Naive thymus-derived CD8-positive, alpha-beta T cell (primary cell): Measurements from ENCODE around the gene KAZN. TPM values are rescaled to one million over a fixed set of nuclear protein-coding genes. Genes with fewer than 3 reads are reported as not detected.

Source experiments
- ATAC-seq, 2 donors: fragments of 150-1000 bp; cut with Tn5 transposase in 1 of 2; sonication (Bioruptor Pico), chemical (Tn5 transposase) in 1 of 2; 1 replicate in 1 of 2; 2 replicates in 1 of 2; pipeline ENCODE4 v1.10.0; 2021; ENCODE audit warnings: mild to moderate bottlenecking in 2 of 2, moderate library complexity in 2 of 2
- POLR2A ChIA-PET: fragments of 350-600 bp; sonication (Branson Sonifier 250); formaldehyde crosslinking; loops from one replicate; lab custom pipeline; 2021; ENCODE audit warnings: antibody characterized with exemption; lab: Charles Lee
- DNase-seq, 10 donors: peaks; one replicate each; pipeline versions ENCODE4 v3.0.0 to v3.0.0-alpha.2; 2020 to 2022
- H3K27ac Mint-ChIP-seq, 10 donors: one replicate each; pipeline ENCODE4 v1.8.0; 2020 to 2022; ENCODE audit warnings: mild to moderate bottlenecking in 10 of 10, mixed read lengths in 10 of 10, moderate library complexity in 4 of 10, inconsistent platforms in 1 of 10
- H3K27me3 Mint-ChIP-seq, 5 donors: one replicate each; pipeline ENCODE4 v1.8.0; 2021 to 2022; ENCODE audit warnings: mixed read lengths in 5 of 5
- H3K36me3 Mint-ChIP-seq, 3 donors: one replicate each; pipeline ENCODE4 v1.8.0; 2020 to 2022; ENCODE audit warnings: mixed read lengths in 3 of 3, mild to moderate bottlenecking in 2 of 3, inconsistent platforms in 1 of 3
- H3K4me1 Mint-ChIP-seq, 4 donors: one replicate each; pipeline ENCODE4 v1.8.0; 2021 to 2022; ENCODE audit warnings: mixed read lengths in 4 of 4
- H3K4me3 Mint-ChIP-seq, 10 donors: one replicate each; pipeline ENCODE4 v1.8.0; 2020 to 2022; ENCODE audit warnings: mild to moderate bottlenecking in 10 of 10, mixed read lengths in 10 of 10, moderate library complexity in 6 of 10, inconsistent platforms in 1 of 10
- H3K9me3 Mint-ChIP-seq, 9 donors: one replicate each; pipeline ENCODE4 v1.8.0; 2020 to 2022; ENCODE audit warnings: mixed read lengths in 9 of 9, mild to moderate bottlenecking in 3 of 9, inconsistent platforms in 1 of 9, moderate library complexity in 1 of 9
- polyA plus RNA-seq, 3 donors: library from polyadenylated mRNA; unstranded; fragments of 300-500 nt; fragmentation: Illumina TruSeq; gene quantifications; one replicate each; pipeline ENCODE4 v1.2.3, GENCODE V29; 2021
- total RNA-seq, 8 experiments: library from RNA in 2 of 8; stranded (reverse) in 2 of 8; gene quantifications; one replicate each; pipeline ENCODE4 v1.2.3 and lab custom pipeline; 2021 to 2026

Gene KAZN
- total and polyA plus RNA-seq, 5 experiments from 2014 or later = 0.02 to 0.63 (median 0.12) TPM; not detected in 1

GRCh38 chr1:14656384-14656937 is 58.0 kb downstream of the KAZN start:
- Mint-ChIP-seq H3K27me3 (peaks cover 0 to 9% (median 4%) of the 10 kb centered on the region in 5 donors), H3K36me3 (no peaks in the 10 kb centered on the region), H3K4me3 (no peak overlapping the region), H3K27ac (no peak overlapping the region), H3K4me1 (peaks cover 0 to 5% (median 0%) of the 10 kb centered on the region in 4 donors), H3K9me3 (no peaks in the 10 kb centered on the region)
- ATAC-seq (no peak), DNase-seq (no peak)
- POLR2A ChIA-PET = no interaction called here

GRCh38 chr1:14658642-14659041 is 60.2 kb downstream of the KAZN start:
- Mint-ChIP-seq H3K4me1 (peaks cover 0 to 5% (median 0%) of the 10 kb centered on the region in 4 donors), H3K9me3 (peaks cover 0 to 2% (median 0%) of the 10 kb centered on the region in 9 donors), H3K27me3 (peaks cover 0 to 10% (median 5%) of the 10 kb centered on the region in 5 donors), H3K36me3 (no peaks in the 10 kb centered on the region), H3K27ac (no peak overlapping the region), H3K4me3 (no peak overlapping the region)
- ATAC-seq = no peak
- POLR2A ChIA-PET = no interaction called here
- no peak for DNase-seq

GRCh38 chr1:14659913-14660312 is 61.4 kb downstream of the KAZN start:
- ATAC-seq (no peak), DNase-seq (no peak)
- H3K4me3 Mint-ChIP-seq = no peak overlapping the region
- H3K4me1 Mint-ChIP-seq = peaks cover 0 to 5% (median 0%) of the 10 kb centered on the region in 4 donors
- POLR2A ChIA-PET = no interaction called here
- H3K9me3 Mint-ChIP-seq = peaks cover 0 to 2% (median 0%) of the 10 kb centered on the region in 9 donors
- H3K27ac Mint-ChIP-seq = no peak overlapping the region
- H3K36me3 Mint-ChIP-seq = no peaks in the 10 kb centered on the region
- peaks cover 0 to 10% (median 5%) of the 10 kb centered on the region in 5 donors for H3K27me3 Mint-ChIP-seq

GRCh38 chr1:14660801-14661200 is 62.3 kb downstream of the KAZN start:
- H3K4me1 Mint-ChIP-seq = peaks cover 0 to 5% (median 0%) of the 10 kb centered on the region in 4 donors

GRCh38 chr1:14661222-14661621 is 62.7 kb downstream of the KAZN start:
- Mint-ChIP-seq H3K9me3 (peaks cover 0 to 2% (median 0%) of the 10 kb centered on the region in 9 donors), H3K4me1 (peaks cover 0 to 5% (median 0%) of the 10 kb centered on the region in 4 donors), H3K27me3 (peaks cover 0 to 10% (median 5%) of the 10 kb centered on the region in 5 donors), H3K36me3 (no peaks in the 10 kb centered on the region), H3K27ac (peak overlapping the region in 1 of 10 donors; percentile 2), H3K4me3 (no peak overlapping the region)
- no peak for DNase-seq
- POLR2A ChIA-PET = no interaction called here
- ATAC-seq = no peak

More at GRCh38 chr1:14660801-14661200, 62.3 kb downstream of the KAZN start:
- DNase-seq (no peak), ATAC-seq (no peak)
- Mint-ChIP-seq H3K27ac (peak overlapping the region in 1 of 10 donors; percentile 2), H3K36me3 (no peaks in the 10 kb centered on the region), H3K4me3 (no peak overlapping the region), H3K9me3 (peaks cover 0 to 2% (median 0%) of the 10 kb centered on the region in 9 donors), H3K27me3 (peaks cover 0 to 10% (median 5%) of the 10 kb centered on the region in 5 donors)
- POLR2A ChIA-PET = no interaction called here

GRCh38 chr1:14662116-14662515 is 63.6 kb downstream of the KAZN start:
- Mint-ChIP-seq H3K27ac (no peak overlapping the region), H3K9me3 (peaks cover 0 to 2% (median 0%) of the 10 kb centered on the region in 9 donors), H3K36me3 (no peaks in the 10 kb centered on the region), H3K4me3 (no peak overlapping the region), H3K4me1 (peaks cover 0 to 5% (median 0%) of the 10 kb centered on the region in 4 donors), H3K27me3 (peaks cover 0 to 9% (median 5%) of the 10 kb centered on the region in 5 donors)
- ATAC-seq = no peak
- DNase-seq = no peak
- POLR2A ChIA-PET = no interaction called here

- POLR2A ChIA-PET = no interaction called here
- ATAC-seq (no peak), DNase-seq (no peak)
- H3K27me3 Mint-ChIP-seq = peaks cover 0 to 6% (median 5%) of the 10 kb centered on the region in 5 donors
- H3K4me3 Mint-ChIP-seq = no peak overlapping the region
- H3K9me3 Mint-ChIP-seq = peaks cover 0 to 2% (median 0%) of the 10 kb centered on the region in 9 donors
- H3K36me3 Mint-ChIP-seq = no peaks in the 10 kb centered on the region
- peaks cover 0 to 5% (median 2%) of the 10 kb centered on the region in 4 donors for H3K4me1 Mint-ChIP-seq
- H3K27ac Mint-ChIP-seq = no peak overlapping the region
Measured at GRCh38 chr1:14663773-14664172, 65.3 kb downstream of the KAZN start.

- no peak for ATAC-seq
- POLR2A ChIA-PET = no interaction called here
- H3K4me3 Mint-ChIP-seq = no peak overlapping the region
- H3K27me3 Mint-ChIP-seq = peaks cover 0 to 5% (median 0%) of the 10 kb centered on the region in 5 donors
- DNase-seq = no peak
- peaks cover 0 to 2% (median 0%) of the 10 kb centered on the region in 9 donors for H3K9me3 Mint-ChIP-seq
- H3K27ac Mint-ChIP-seq = no peak overlapping the region
- peaks cover 0 to 3% (median 0%) of the 10 kb centered on the region in 4 donors for H3K4me1 Mint-ChIP-seq
- no peaks in the 10 kb centered on the region for H3K36me3 Mint-ChIP-seq
Measured at GRCh38 chr1:14666373-14666772, 67.9 kb downstream of the KAZN start.

- no peak for ATAC-seq
- H3K9me3 Mint-ChIP-seq = peaks cover 0 to 2% (median 0%) of the 10 kb centered on the region in 9 donors
Measured at GRCh38 chr1:14666962-14667650, 68.6 kb downstream of the KAZN start.

GRCh38 chr1:14667651-14667984 is 69.1 kb downstream of the KAZN start:
- H3K4me3 Mint-ChIP-seq = no peak overlapping the region
- POLR2A ChIA-PET = no interaction called here
- peaks cover 0 to 2% (median 0%) of the 10 kb centered on the region in 9 donors for H3K9me3 Mint-ChIP-seq
- ATAC-seq = no peak
- peaks cover 0 to 6% (median 0%) of the 10 kb centered on the region in 4 donors for H3K4me1 Mint-ChIP-seq
- no peak for DNase-seq
- H3K36me3 Mint-ChIP-seq = no peaks in the 10 kb centered on the region
- no peak overlapping the region for H3K27ac Mint-ChIP-seq
- peaks cover 0 to 5% (median 0%) of the 10 kb centered on the region in 5 donors for H3K27me3 Mint-ChIP-seq

More at GRCh38 chr1:14666962-14667650, 68.6 kb downstream of the KAZN start:
- Mint-ChIP-seq H3K4me1 (peaks cover 0 to 3% (median 0%) of the 10 kb centered on the region in 4 donors), H3K27ac (no peak overlapping the region), H3K27me3 (peaks cover 0 to 5% (median 0%) of the 10 kb centered on the region in 5 donors), H3K36me3 (no peaks in the 10 kb centered on the region), H3K4me3 (no peak overlapping the region)
- POLR2A ChIA-PET = no interaction called here
- DNase-seq = no peak

GRCh38 chr1:14668538-14668937 is 70.1 kb downstream of the KAZN start:
- POLR2A ChIA-PET = no interaction called here
- Mint-ChIP-seq H3K9me3 (peaks cover 0 to 1% (median 0%) of the 10 kb centered on the region in 9 donors), H3K4me1 (peaks cover 0 to 9% (median 0%) of the 10 kb centered on the region in 4 donors), H3K4me3 (no peak overlapping the region), H3K36me3 (no peaks in the 10 kb centered on the region), H3K27me3 (no peaks in the 10 kb centered on the region), H3K27ac (no peak overlapping the region)
- DNase-seq (no peak), ATAC-seq (no peak)

GRCh38 chr1:14672005-14672404 is 73.5 kb downstream of the KAZN start:
- Mint-ChIP-seq H3K4me1 (peaks cover 0 to 12% (median 0%) of the 10 kb centered on the region in 4 donors), H3K27ac (no peak overlapping the region), H3K27me3 (no peaks in the 10 kb centered on the region), H3K36me3 (no peaks in the 10 kb centered on the region), H3K4me3 (no peak overlapping the region), H3K9me3 (peaks cover 0 to 5% (median 0%) of the 10 kb centered on the region in 9 donors)
- DNase-seq (no peak), ATAC-seq (no peak)
- POLR2A ChIA-PET = no interaction called here

- DNase-seq = no peak
- POLR2A ChIA-PET = no interaction called here
- Mint-ChIP-seq H3K9me3 (peaks cover 0 to 5% (median 0%) of the 10 kb centered on the region in 9 donors), H3K27ac (no peak overlapping the region), H3K4me3 (no peak overlapping the region), H3K27me3 (peaks cover 0 to 2% (median 0%) of the 10 kb centered on the region in 5 donors), H3K36me3 (no peaks in the 10 kb centered on the region), H3K4me1 (peaks cover 0 to 9% (median 0%) of the 10 kb centered on the region in 4 donors)
- ATAC-seq = no peak
Measured at GRCh38 chr1:14674030-14674429, 75.5 kb downstream of the KAZN start.
